Stimulated activated naive CD4-positive, alpha-beta T cell treated with Interleukin-2 at 50 U/mL for 16 hours (primary cell): ENCODE data around the gene UQCR10.
"Not testable (repeated sequence)": the region's sequence is repeated elsewhere in the genome, so short reads cannot be mapped to it uniquely, and the experiment has no call there.

Source experiments
- DNase-seq: peaks from one replicate; lab custom pipeline; 2025; lab: John Stamatoyannopoulos, UW

The UQCR10 gene

GRCh38 chr22:29737251-29738117 lies 29.7 kb upstream of the UQCR10 start:
- no peak for DNase-seq

- DNase-seq, result no peak
Observed at GRCh38 chr22:29738118-29738815, 28.9 kb upstream of the UQCR10 start.

- DNase-seq, result no peak
Observed at GRCh38 chr22:29739346-29739875, 27.8 kb upstream of the UQCR10 start.

GRCh38 chr22:29740216-29740615 lies 27.0 kb upstream of the UQCR10 start:
- DNase-seq, result no peak

GRCh38 chr22:29741926-29742325 lies 25.2 kb upstream of the UQCR10 start:
- DNase-seq, result no peak

GRCh38 chr22:29742326-29742725 lies 24.8 kb upstream of the UQCR10 start:
- no peak for DNase-seq

- DNase-seq, result no peak
Observed at GRCh38 chr22:29744902-29745301, 22.3 kb upstream of the UQCR10 start.

- no peak for DNase-seq
Observed at GRCh38 chr22:29747832-29748231, 19.3 kb upstream of the UQCR10 start.

- DNase-seq, result no peak
Observed at GRCh38 chr22:29748248-29748893, 18.8 kb upstream of the UQCR10 start.

- no peak for DNase-seq
Observed at GRCh38 chr22:29750029-29750428, 17.1 kb upstream of the UQCR10 start.

- DNase-seq, result no peak
Observed at GRCh38 chr22:29750559-29751538, 16.3 kb upstream of the UQCR10 start.

GRCh38 chr22:29751669-29752068 lies 15.5 kb upstream of the UQCR10 start:
- DNase-seq, result no peak

- no peak for DNase-seq
Observed at GRCh38 chr22:29753808-29754657, 13.1 kb upstream of the UQCR10 start.

GRCh38 chr22:29754658-29755395 lies 12.3 kb upstream of the UQCR10 start:
- DNase-seq, result not testable (repeated sequence)

GRCh38 chr22:29755889-29756288 lies 11.3 kb upstream of the UQCR10 start:
- no peak for DNase-seq

GRCh38 chr22:29756341-29756740 lies 10.8 kb upstream of the UQCR10 start:
- DNase-seq, result no peak

- DNase-seq, result no peak
Observed at GRCh38 chr22:29757096-29757495, 10.1 kb upstream of the UQCR10 start.

- no peak for DNase-seq
Observed at GRCh38 chr22:29758068-29758622, 9.0 kb upstream of the UQCR10 start.

- no peak for DNase-seq
Observed at GRCh38 chr22:29758959-29759358, 8.2 kb upstream of the UQCR10 start.
